GM12801 (cell line): ENCODE measurements around the gene COLEC12.

Source experiments
- CTCF ChIP-seq: IDR thresholded peaks from one replicate; pipeline ENCODE4 v1.5.1; 2011; ENCODE audit warnings: control low read depth; ENCODE audit not compliant: insufficient read length; ENCODE audit errors: extremely low read depth

COLEC12 gene

GRCh38 chr18:459814-460593, 40.5 kb downstream of the COLEC12 start:
- TF ChIP-seq CTCF = no peak

- TF ChIP-seq CTCF = no peak
These were observed 42.7 kb downstream of the COLEC12 start for GRCh38 chr18:457521-458412.

DNA sequence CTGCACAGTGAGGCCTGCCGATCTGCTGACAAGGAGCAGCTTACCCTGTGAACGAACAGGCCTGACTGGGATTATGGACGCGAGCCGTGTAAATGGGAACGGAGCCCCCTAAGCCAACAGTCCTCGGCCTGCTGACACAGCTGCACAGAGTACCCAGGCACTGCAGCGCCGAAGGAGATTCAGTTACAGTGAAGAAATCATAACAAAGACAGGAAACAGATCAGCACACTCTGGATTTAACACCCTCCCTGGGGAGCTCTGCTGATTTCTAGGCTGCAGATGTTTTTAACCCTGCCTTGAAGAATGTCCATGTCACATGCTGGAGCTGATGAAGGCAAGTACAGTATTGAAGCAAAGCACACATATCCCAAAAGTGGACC, 43.4 kb downstream of the COLEC12 start:
- TF ChIP-seq CTCF = no peak

DNA sequence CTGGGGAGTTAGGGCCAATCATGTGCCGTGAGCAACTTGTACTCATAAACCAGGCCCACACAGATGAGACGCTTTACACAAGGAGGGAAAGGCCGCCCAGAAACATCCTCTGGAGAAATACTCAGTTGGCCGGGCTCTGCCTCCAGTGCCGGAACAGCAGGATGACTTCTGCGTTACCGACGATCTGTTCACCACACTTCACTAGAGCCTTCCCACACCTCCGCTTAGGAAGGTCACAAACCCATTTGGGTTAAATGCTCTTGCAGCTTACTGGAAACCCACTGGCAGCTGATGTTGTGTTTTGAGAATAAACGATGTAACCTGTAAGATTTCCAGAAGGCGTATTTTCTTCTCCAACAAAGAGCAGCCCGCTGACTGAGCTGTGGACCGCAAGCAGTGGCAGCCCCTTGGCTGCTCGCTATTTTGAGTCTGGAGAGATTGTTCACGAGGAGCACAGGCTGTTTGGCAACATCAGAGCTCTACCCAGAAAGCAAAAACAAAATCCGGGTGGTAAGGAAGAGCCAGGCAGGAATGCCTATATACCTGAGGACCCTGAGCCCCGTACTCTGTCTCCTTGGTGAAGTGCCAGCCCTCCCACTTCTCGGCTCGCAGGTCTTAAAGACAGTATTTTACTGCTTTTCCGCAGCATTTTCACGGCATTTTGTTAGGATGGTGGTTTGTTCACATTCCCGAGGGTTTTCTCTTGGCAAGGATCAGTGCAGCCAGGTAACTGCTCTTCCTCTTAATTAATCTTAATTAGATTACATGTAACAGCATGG, 44.0 kb downstream of the COLEC12 start:
- TF ChIP-seq CTCF = no peak

GRCh38 chr18:453400-453799, 47.1 kb downstream of the COLEC12 start:
- no peak for TF ChIP-seq CTCF

DNA sequence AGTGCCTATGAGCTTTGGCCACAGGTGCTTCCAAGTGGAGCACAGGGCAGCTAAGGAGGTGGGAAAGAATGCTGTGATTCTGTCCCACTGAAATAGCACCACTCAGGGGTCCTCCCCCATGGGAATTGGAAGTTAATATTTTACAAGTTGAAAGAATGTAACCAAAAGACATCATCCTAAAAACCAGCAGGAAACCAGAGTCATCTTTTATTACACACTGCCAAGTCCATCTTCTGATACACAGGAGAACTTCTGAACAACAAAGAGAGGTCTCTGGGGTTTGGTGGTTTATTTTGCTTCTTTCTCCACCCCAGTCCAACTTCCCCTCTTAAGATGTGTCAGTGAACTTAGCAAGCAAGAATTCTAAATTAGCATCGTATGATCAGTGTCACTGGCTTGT, 47.7 kb downstream of the COLEC12 start:
- no peak for TF ChIP-seq CTCF

GRCh38 chr18:449374-449773, 51.1 kb downstream of the COLEC12 start:
- TF ChIP-seq CTCF = no peak
